Measurements from ENCODE around the gene SLC6A8. TPM values are rescaled to one million over a fixed set of nuclear protein-coding genes. Genes with fewer than 3 reads are reported as not detected.
A peak's percentile ranks its signal among the peaks of the same experiment; 100 is the strongest.
"Not testable (repeated sequence)": the region's sequence is repeated elsewhere in the genome, so short reads cannot be mapped to it uniquely, and the experiment has no call there.

SLC6A8 gene
- total and polyA plus RNA-seq, 2 experiments from 2014 or later, result 1.8 to 11.7 TPM

DNA sequence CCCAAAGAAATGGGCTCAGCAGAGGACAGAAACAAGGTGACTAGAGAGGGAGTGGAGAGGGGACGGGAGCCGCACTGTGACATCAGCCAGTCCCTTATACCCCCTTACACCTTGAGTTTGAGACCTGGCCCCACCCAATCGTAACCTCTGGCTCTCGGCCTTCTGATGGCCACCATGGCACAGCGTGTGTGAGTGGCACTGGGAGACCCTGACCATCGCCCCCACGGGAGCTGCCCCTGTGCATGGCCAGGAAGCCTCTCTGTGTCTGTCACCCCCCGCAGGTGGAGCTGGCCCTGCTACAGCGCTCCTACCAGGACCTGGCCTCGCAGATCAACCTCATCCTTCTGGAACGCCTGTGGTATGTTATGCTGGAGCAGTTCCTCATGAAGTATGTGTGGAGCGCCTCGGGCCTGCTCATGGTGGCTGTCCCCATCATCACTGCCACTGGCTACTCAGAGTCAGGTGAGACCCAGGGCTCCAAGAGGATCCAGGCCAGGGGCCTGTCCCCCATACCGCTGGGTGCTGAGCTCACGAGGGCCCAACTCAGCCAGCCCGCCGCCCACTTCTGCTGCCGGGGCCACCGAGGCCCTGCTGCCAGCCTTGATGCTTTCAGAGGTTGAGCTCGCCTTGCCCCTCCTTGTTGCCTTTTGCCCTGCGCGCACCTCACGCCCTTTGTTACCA, 41.4 kb downstream of the SLC6A8 start:
- Histone ChIP-seq H3K36me3 (ENCODE audit: low read depth) (no peaks in the 10 kb centered on the region), H3K27ac (no peak overlapping the region), H3K4me2 (ENCODE audit: unreplicated experiment) (no peak overlapping the region), H3K9me2 (ENCODE audit: insufficient read depth) (no peaks in the 10 kb centered on the region), H3K9me3 (ENCODE audit: low read depth) (no peaks in the 10 kb centered on the region), H3K4me1 (ENCODE audit: insufficient read depth) (0 out of 2 replicates have a peak, but pooled peaks cover 8% of the 10 kb centered on the region), H2AFZ (no peak overlapping the region), H3K9ac (no peak overlapping the region), H3K4me3 (no peak overlapping the region), H3F3A (ENCODE audit: insufficient read depth) (no peaks in the 10 kb centered on the region), H3K79me2 (ENCODE audit: insufficient read depth) (peaks cover 7% of the 10 kb centered on the region; the same call in 1 of the 2 replicates), H3K27me3 (replicated peaks; ENCODE audit: insufficient read depth) (no peaks in the 10 kb centered on the region), H4K20me1 (ENCODE audit: insufficient read depth) (no peaks in the 10 kb centered on the region)
- no peak for DNase-seq
- no peak for TF ChIP-seq EZH2 (IDR thresholded peaks at IDR 0.05; ENCODE audit: insufficient read depth, poor library complexity, severe bottlenecking)
- no peak for TF ChIP-seq EZH2phosphoT487 (IDR thresholded peaks at IDR 0.05; ENCODE audit: insufficient read depth, low read depth)
- 98 to 99% methylated on average over 13 to 16 of the region's 23 CpGs for WGBS, 2 experiments (ENCODE audit: low coverage in 1 of 2, low lambda C conversion rate in 2 of 2, missing lambda C conversion rate in 2 of 2)
- in situ Hi-C loops (cut with MboI), result no loop called here

DNA sequence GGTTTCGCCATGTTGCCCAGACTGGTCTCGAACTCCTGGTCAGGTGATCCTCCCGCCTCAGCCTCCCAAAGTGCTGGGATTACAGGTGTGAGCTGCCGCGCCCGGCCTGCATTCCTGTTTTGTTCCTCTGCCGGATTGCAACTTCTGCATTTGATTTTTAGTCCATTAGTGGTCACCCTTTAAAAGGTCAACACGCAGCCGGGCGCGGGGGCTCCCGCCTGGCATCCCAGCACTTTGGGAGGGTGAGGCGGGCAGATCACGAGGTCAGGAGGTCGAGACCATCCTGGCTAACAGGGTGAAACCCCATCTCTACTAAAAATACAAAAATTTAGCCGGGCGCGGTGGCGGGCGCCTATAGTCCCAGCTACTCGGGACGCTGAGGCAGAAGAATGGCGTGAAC, 42.4 kb downstream of the SLC6A8 start:
- H3K36me3 ChIP-seq (ENCODE audit: low read depth); H3K4me3 ChIP-seq; H3F3A ChIP-seq (ENCODE audit: insufficient read depth); H3K4me1 ChIP-seq (ENCODE audit: insufficient read depth); H3K4me2 ChIP-seq (ENCODE audit: unreplicated experiment); H3K79me2 ChIP-seq (ENCODE audit: insufficient read depth); H3K9ac ChIP-seq; H3K9me2 ChIP-seq (ENCODE audit: insufficient read depth); H3K27ac ChIP-seq; H4K20me1 ChIP-seq (ENCODE audit: insufficient read depth); H3K9me3 ChIP-seq (ENCODE audit: low read depth); H2AFZ ChIP-seq; in situ Hi-C loops (cut with MboI); DNase-seq; H3K27me3 ChIP-seq (replicated peaks; ENCODE audit: insufficient read depth): not testable (repeated sequence)
- 96 to 98% methylated on average over 16 to 23 of the region's 23 CpGs for WGBS, 2 experiments (ENCODE audit: low coverage in 1 of 2, low lambda C conversion rate in 2 of 2, missing lambda C conversion rate in 2 of 2)

DNA sequence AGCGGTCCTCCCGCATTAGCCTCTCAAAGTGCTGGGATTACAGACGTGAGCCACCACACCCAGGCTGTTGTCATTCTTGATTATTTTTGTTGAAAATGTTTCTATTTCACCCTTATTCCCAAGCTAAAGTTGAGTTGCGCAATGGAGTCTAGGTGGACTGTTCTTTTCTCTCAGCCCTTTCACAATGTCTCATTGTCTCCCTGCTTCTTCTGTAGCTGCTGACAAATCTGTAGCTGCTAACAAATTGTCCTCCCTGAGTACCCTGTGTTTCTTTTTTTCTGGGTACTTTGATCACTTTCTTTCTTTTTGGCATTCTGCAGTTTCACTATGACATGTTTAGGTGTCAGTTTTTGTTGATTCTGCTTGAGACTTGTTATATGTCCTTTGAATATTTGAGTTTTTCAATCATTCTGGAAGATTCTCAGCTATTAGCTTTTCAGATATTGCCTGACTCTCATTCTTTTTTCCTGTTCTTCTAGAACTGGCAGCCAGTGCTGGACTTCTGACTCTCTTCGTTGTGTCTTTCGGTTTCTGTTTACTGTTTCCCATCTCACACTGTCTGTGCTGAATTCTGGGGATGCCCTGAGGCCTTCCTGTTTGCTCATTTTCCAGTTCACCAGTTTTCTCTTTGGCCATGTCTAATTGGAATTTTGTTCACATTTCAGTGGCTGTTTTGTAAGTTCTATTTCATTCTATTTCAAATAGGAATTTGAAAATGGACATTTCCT, 43.6 kb downstream of the SLC6A8 start:
- H3K4me2 ChIP-seq (ENCODE audit: unreplicated experiment), result no peak overlapping the region
- no peaks in the 10 kb centered on the region for H4K20me1 ChIP-seq (ENCODE audit: insufficient read depth)
- H3K9ac ChIP-seq, result no peak overlapping the region
- TF ChIP-seq EZH2phosphoT487 (IDR thresholded peaks at IDR 0.05; ENCODE audit: insufficient read depth, low read depth), result no peak
- TF ChIP-seq EZH2 (IDR thresholded peaks at IDR 0.05; ENCODE audit: insufficient read depth, poor library complexity, severe bottlenecking), result no peak
- H3K27ac ChIP-seq, result no peak overlapping the region
- no peaks in the 10 kb centered on the region for H3K9me2 ChIP-seq (ENCODE audit: insufficient read depth)
- in situ Hi-C loops (cut with MboI), result no loop called here
- H3F3A ChIP-seq (ENCODE audit: insufficient read depth), result no peaks in the 10 kb centered on the region
- no peaks in the 10 kb centered on the region for H3K9me3 ChIP-seq (ENCODE audit: low read depth)
- peak; percentile 35 for DNase-seq
- H2AFZ ChIP-seq, result no peak overlapping the region
- peaks cover 7% of the 10 kb centered on the region; the same call in 1 of the 2 replicates for H3K79me2 ChIP-seq (ENCODE audit: insufficient read depth)
- H3K4me1 ChIP-seq (ENCODE audit: insufficient read depth), result 0 out of 2 replicates have a peak, but pooled peaks cover 8% of the 10 kb centered on the region
- H3K27me3 ChIP-seq (replicated peaks; ENCODE audit: insufficient read depth), result no peaks in the 10 kb centered on the region
- 98% methylated on average over 6 of the region's 6 CpGs for WGBS, 2 experiments (ENCODE audit: low coverage in 1 of 2, low lambda C conversion rate in 2 of 2, missing lambda C conversion rate in 2 of 2)
- no peaks in the 10 kb centered on the region for H3K36me3 ChIP-seq (ENCODE audit: low read depth)
- H3K4me3 ChIP-seq, result no peak overlapping the region

DNA sequence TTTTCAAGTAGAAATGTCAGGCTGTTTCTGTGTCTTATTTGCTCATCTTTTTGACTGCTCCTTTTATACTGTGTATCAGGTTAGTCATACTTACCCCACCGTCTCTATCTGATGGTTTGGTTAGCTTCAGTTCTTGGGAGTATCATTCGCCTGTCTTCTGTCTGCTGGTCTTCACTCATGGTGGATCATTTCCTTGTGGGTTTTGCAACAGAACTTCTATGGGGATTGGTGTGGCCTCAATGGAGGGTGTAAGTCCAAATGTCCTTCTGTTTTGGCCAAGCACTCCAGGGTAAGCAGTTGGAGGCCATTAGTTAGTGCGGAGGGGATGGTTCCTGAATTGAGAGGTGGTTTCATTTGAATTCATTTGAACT, 44.1 kb downstream of the SLC6A8 start:
- H4K20me1 ChIP-seq (ENCODE audit: insufficient read depth), result no peaks in the 10 kb centered on the region
- no peak overlapping the region for H2AFZ ChIP-seq
- H3K4me1 ChIP-seq (ENCODE audit: insufficient read depth), result 0 out of 2 replicates have a peak, but pooled peaks cover 7% of the 10 kb centered on the region
- no peaks in the 10 kb centered on the region for H3K9me3 ChIP-seq (ENCODE audit: low read depth)
- in situ Hi-C loops (cut with MboI), result no loop called here
- H3K4me2 ChIP-seq (ENCODE audit: unreplicated experiment), result no peak overlapping the region
- no peak for DNase-seq
- H3K27ac ChIP-seq, result no peak overlapping the region
- TF ChIP-seq EZH2 (IDR thresholded peaks at IDR 0.05; ENCODE audit: insufficient read depth, poor library complexity, severe bottlenecking) (no peak), EZH2phosphoT487 (IDR thresholded peaks at IDR 0.05; ENCODE audit: insufficient read depth, low read depth) (no peak)
- no peaks in the 10 kb centered on the region for H3K9me2 ChIP-seq (ENCODE audit: insufficient read depth)
- H3F3A ChIP-seq (ENCODE audit: insufficient read depth), result no peaks in the 10 kb centered on the region
- H3K27me3 ChIP-seq (replicated peaks; ENCODE audit: insufficient read depth), result no peaks in the 10 kb centered on the region
- 100% methylated on average over 3 of the region's 3 CpGs for whole genome bisulfite sequencing, 2 experiments (ENCODE audit: low coverage in 1 of 2, low lambda C conversion rate in 2 of 2, missing lambda C conversion rate in 2 of 2)
- no peak overlapping the region for H3K4me3 ChIP-seq
- H3K9ac ChIP-seq, result no peak overlapping the region
- peaks cover 7% of the 10 kb centered on the region; the same call in 1 of the 2 replicates for H3K79me2 ChIP-seq (ENCODE audit: insufficient read depth)
- H3K36me3 ChIP-seq (ENCODE audit: low read depth), result no peaks in the 10 kb centered on the region
